Thoracic aorta (tissue), 2 donors: ENCODE results near the gene SUMO1. TPM values are rescaled to one million over a fixed set of nuclear protein-coding genes. Genes with fewer than 3 reads are reported as not detected.

Experiments
- ATAC-seq: fragments of 150-250 bp; one replicate; pipeline ENCODE4 v1.8.0; 2017; ENCODE audit warnings: low read depth; ENCODE audit not compliant: insufficient number of reproducible peaks, low FRiP score
- DNase-seq: peaks from one replicate; pipeline ENCODE4 v3.0.0-alpha.2; 2020; ENCODE audit warnings: low spot score
- H3K27ac ChIP-seq, 2 donors: fragments of 200-600 bp; sonication (generic); 1 replicate in 1 of 2; 2 replicates in 1 of 2; pipeline ENCODE4 v1.5.1; 2016; ENCODE audit warnings: mild to moderate bottlenecking in 2 of 2, moderate library complexity in 2 of 2
- H3K27me3 ChIP-seq: fragments of 200-600 bp; sonication (generic); replicated peaks from 2 replicates; pipeline ENCODE4 v1.6.0; 2016; ENCODE audit warnings: mild to moderate bottlenecking; ENCODE audit not compliant: insufficient read depth
- H3K36me3 ChIP-seq: fragments of 200-600 bp; sonication (generic); one replicate; pipeline ENCODE4 v1.5.1; 2016
- H3K4me1 ChIP-seq, 2 donors: fragments of 200-600 bp; sonication (generic); 1 replicate in 1 of 2; 2 replicates in 1 of 2; pipeline versions ENCODE4 v1.5.1 to v1.6.0; 2016; ENCODE audit warnings: low read depth in 2 of 2, mild to moderate bottlenecking in 1 of 2; ENCODE audit not compliant: control insufficient read depth in 1 of 2
- H3K4me3 ChIP-seq: fragments of 200-600 bp; sonication (generic); 2 replicates; pipeline ENCODE4 v1.5.1; 2016; ENCODE audit warnings: mild to moderate bottlenecking
- H3K9me3 ChIP-seq: fragments of 200-600 bp; sonication (generic); 2 replicates; pipeline ENCODE4 v1.5.1; 2016
- total RNA-seq, 2 donors: library from RNA; depleted of rRNA; stranded (reverse); fragments of >200 nt; gene quantifications; one replicate each; pipeline versions ENCODE4 v1.1.0 to v1.2.3, GENCODE V29; 2016
- TF ChIP-seq, protein P1 (sequence below): fragments of 200-600 bp; sonication (generic); IDR thresholded peaks from one replicate; pipeline ENCODE4 v1.5.1; 2019; ENCODE audit warnings: antibody characterized with exemption

Gene SUMO1
- total RNA-seq, 2 donors from 2014 or later: 36.8 to 55.2 TPM

DNA sequence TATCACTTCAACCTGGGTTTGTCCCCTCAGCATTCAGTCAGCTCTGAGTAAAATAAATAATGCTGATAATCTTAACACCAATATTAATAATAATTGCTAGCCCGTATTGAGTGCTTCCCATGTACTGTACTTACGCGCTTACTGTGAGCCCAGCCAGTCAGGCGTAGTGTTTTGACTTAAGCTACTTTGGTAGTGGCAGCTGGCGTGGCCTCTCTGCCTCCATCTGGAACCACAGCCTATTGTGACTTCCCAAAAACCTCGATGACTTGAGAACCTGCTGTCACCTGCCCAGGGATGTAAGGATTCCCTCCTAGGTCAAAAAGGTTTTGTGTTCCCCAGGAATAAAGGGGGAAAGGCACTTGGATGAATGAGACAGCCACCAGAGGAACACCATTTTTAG, 53.2 kb downstream of the SUMO1 start:
- DNase-seq (no peak), ATAC-seq (no peak)
- TF ChIP-seq, protein P1, sequence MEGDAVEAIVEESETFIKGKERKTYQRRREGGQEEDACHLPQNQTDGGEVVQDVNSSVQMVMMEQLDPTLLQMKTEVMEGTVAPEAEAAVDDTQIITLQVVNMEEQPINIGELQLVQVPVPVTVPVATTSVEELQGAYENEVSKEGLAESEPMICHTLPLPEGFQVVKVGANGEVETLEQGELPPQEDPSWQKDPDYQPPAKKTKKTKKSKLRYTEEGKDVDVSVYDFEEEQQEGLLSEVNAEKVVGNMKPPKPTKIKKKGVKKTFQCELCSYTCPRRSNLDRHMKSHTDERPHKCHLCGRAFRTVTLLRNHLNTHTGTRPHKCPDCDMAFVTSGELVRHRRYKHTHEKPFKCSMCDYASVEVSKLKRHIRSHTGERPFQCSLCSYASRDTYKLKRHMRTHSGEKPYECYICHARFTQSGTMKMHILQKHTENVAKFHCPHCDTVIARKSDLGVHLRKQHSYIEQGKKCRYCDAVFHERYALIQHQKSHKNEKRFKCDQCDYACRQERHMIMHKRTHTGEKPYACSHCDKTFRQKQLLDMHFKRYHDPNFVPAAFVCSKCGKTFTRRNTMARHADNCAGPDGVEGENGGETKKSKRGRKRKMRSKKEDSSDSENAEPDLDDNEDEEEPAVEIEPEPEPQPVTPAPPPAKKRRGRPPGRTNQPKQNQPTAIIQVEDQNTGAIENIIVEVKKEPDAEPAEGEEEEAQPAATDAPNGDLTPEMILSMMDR: no peak
- H3K4me3 ChIP-seq: no peak overlapping the region
- no peaks in the 10 kb centered on the region for H3K9me3 ChIP-seq
- H3K27ac ChIP-seq: no peak overlapping the region
- no peaks in the 10 kb centered on the region for H3K4me1 ChIP-seq
- no peaks in the 10 kb centered on the region for H3K36me3 ChIP-seq
- no peaks in the 10 kb centered on the region for H3K27me3 ChIP-seq

DNA sequence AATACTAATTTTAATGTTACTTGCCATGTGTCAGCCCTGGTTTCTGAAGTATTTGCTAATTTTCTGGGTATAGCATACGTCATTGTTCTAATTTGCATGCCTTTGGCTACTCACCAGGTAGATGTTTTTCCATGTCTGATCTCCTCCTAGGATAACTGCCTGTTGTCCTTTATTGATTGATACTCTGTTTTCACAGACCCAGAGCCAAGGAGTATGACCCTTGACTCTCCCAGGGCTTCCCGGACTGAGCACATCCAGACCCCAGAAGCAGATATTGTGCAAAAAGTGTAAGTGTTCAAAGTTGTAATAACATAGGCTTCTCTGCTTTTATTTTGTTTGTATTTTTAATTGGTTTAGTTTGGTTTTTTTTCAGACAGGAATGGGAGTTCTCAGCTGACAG, 53.8 kb downstream of the SUMO1 start:
- TF ChIP-seq, protein P1: no peak
- H3K9me3 ChIP-seq: no peaks in the 10 kb centered on the region
- H3K27ac ChIP-seq: no peak overlapping the region
- no peak overlapping the region for H3K4me3 ChIP-seq
- no peak for ATAC-seq
- H3K27me3 ChIP-seq: no peaks in the 10 kb centered on the region
- DNase-seq: no peak
- no peaks in the 10 kb centered on the region for H3K36me3 ChIP-seq
- no peaks in the 10 kb centered on the region for H3K4me1 ChIP-seq

DNA sequence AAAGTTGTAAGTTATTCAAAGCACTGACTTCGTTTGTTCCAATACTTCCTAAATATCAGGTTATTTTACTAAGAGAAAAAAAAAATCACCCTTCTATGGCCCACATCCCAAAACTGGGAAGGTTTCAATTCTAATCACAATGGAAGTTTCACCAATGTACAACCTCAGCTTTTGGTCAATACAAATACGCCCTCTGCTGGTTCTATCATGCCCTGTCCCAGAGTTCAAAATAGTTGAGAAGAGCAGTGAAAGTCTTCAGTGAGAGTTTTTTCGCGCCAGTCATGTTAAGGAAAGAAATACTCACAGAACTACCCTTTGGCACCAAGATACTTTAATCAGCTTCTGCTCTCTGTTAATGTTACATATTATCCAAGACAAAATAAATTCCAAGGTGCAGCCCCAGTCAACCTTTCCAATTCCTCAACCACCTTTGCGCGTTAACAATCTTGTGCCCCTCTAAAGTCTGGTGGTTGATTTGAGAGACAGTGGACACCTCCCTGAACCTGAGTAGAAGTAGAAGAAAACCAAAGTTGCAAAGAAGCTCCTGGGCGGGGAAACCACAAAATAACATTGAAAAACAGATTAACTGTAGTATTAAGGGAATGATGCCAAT, 59.9 kb downstream of the SUMO1 start:
- Histone ChIP-seq H3K9me3 (no peaks in the 10 kb centered on the region), H3K4me1 (no peaks in the 10 kb centered on the region), H3K27me3 (no peaks in the 10 kb centered on the region), H3K4me3 (no peak overlapping the region), H3K36me3 (no peaks in the 10 kb centered on the region), H3K27ac (no peak overlapping the region)
- DNase-seq: peak; percentile 31
- TF ChIP-seq, protein P1: peak; percentile 82
- peak; percentile 60 for ATAC-seq

DNA sequence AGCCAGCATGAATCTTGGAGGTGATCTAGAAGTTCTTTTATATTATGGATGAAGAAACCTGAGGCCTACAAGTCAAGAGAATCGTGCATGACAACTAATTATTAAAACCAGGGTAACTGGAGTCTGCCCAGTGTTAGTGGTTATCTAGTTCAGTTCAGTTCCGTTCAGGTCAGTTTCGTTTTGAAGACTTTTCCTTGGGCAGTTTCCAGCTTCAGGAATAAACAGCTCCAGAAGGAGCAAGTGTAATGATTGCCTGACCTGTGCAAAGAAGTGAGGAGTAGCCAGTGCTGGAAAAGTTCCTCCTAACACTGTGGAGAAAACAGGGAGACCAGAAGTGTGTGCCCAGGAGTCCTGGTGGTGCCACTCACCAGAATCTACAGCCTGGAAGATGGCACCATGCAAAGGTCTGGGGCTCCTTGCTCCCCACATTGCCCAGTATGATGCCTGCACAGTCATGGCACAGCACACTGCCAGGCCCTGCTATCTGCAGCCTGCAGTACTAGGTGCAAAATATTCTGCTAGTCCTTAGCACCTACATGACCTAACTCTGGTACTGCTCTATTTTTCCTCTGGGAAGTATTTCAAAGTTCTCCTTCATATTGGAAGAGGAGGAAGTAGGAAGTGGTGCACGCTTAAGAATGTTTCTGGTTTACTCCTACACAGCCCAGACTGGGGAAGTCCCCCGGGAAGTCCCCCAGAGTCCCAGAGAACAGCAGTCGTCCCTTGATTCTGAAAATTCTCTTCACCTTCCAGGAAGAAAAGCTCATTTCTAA, 65.8 kb downstream of the SUMO1 start:
- DNase-seq (no peak), ATAC-seq (no peak)
- Histone ChIP-seq H3K36me3 (no peaks in the 10 kb centered on the region), H3K4me1 (no peaks in the 10 kb centered on the region), H3K9me3 (no peaks in the 10 kb centered on the region), H3K27me3 (no peaks in the 10 kb centered on the region), H3K27ac (no peak overlapping the region), H3K4me3 (no peak overlapping the region)
- TF ChIP-seq, protein P1: no peak

DNA sequence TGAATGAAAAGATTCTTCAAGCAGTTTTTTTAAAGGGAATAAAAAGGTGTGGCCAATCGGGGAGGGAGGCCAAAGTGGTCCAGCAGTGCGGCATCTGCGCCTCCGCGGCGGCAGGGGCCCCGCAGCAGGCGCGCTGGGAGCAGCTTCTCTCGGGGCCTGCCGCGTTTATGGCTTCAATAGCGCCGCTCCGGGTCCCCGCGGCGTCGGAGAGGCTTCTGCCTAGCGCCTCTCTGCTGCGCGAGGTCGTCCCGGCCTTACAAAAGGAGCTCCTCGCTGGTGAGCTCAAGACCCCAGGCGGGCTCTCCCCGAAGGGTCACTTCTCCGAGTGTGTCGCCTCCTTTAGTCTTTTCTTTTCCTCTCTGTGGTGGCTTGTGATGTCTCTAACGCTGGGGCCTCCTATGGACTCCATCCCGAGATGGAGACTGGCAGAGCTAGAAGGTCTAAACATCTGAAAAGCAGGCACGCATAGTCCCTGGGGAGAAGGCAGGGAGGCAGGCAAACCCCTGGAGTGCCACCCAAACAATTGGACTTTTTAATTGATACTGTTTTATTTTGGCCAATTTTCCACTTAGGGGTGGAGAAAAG, 67.1 kb downstream of the SUMO1 start:
- DNase-seq: no peak
- H3K27me3 ChIP-seq: no peaks in the 10 kb centered on the region
- no peak overlapping the region for H3K27ac ChIP-seq

More for the DNA sequence above, 67.1 kb downstream of the SUMO1 start:
- Histone ChIP-seq H3K4me3 (peak overlapping the region; percentile 66), H3K9me3 (no peaks in the 10 kb centered on the region), H3K36me3 (no peaks in the 10 kb centered on the region), H3K4me1 (no peaks in the 10 kb centered on the region)
- TF ChIP-seq, protein P1: no peak
- ATAC-seq: no peak
